Breast epithelium (tissue), 4 donors: ENCODE results near the gene TUSC2. TPM values are rescaled to one million over a fixed set of nuclear protein-coding genes. Genes with fewer than 3 reads are reported as not detected.
A peak's percentile ranks its signal among the peaks of the same experiment; 100 is the strongest.

Experiments used
- DNase-seq, 2 donors: peaks; one replicate each; pipeline ENCODE4 v3.0.0-alpha.2; 2019; ENCODE audit warnings: low spot score in 2 of 2
- H3K27ac ChIP-seq, 2 donors: fragments of 200-600 bp; sonication (generic) in 1 of 2; one replicate each; pipeline ENCODE4 v1.5.1; 2016 to 2019; ENCODE audit warnings: mild to moderate bottlenecking in 1 of 2
- H3K27me3 ChIP-seq, 2 donors: fragments of 200-600 bp; sonication (generic) in 1 of 2; one replicate each; pipeline versions ENCODE4 v1.5.1 to v1.6.0; 2017 to 2019; ENCODE audit warnings: control low read depth in 1 of 2, mild to moderate bottlenecking in 1 of 2
- H3K36me3 ChIP-seq: fragments of 200-600 bp; one replicate; pipeline ENCODE4 v1.5.1; 2019
- H3K4me1 ChIP-seq, 2 donors: fragments of 200-600 bp; sonication (generic); one replicate each; pipeline ENCODE4 v1.5.1; 2016 to 2019; ENCODE audit warnings: control low read depth in 1 of 2
- H3K4me3 ChIP-seq, 3 donors: fragments of 200-600 bp; sonication (generic); 1 replicate in 2 of 3; 2 replicates in 1 of 3; pipeline ENCODE4 v1.5.1; 2016 to 2019; ENCODE audit warnings: mild to moderate bottlenecking in 3 of 3, moderate library complexity in 2 of 3
- H3K9me3 ChIP-seq, 2 donors: fragments of 200-600 bp; sonication (generic) in 1 of 2; one replicate each; pipeline ENCODE4 v1.5.1; 2016 to 2019; ENCODE audit warnings: control low read depth in 1 of 2
- CTCF ChIP-seq, 3 donors: fragments of 450-650 bp; IDR thresholded peaks; one replicate each; pipeline ENCODE4 v1.5.1; 2016 to 2017; ENCODE audit warnings: antibody characterized with exemption in 3 of 3, mild to moderate bottlenecking in 3 of 3, moderate library complexity in 3 of 3
- POLR2A ChIP-seq: fragments of 450-650 bp; IDR thresholded peaks from one replicate; pipeline ENCODE4 v1.6.1; 2016; ENCODE audit warnings: antibody characterized with exemption, mild to moderate bottlenecking, moderate library complexity
- POLR2AphosphoS5 ChIP-seq, 3 donors: sonication (generic); formaldehyde crosslinking; IDR thresholded peaks; one replicate each; pipeline ENCODE4 v1.6.1; 2017; ENCODE audit warnings: antibody characterized with exemption in 3 of 3
- intact Hi-C: fragments of 100-400 bp; cut with DNase I; formaldehyde crosslinking; loops from one replicate; pipeline ENCODE4 v1.15.1; 2023; ENCODE audit warnings: low total_unique reads
- total RNA-seq, 3 donors: library from RNA; depleted of rRNA; stranded (reverse); fragments of >200 nt; gene quantifications; one replicate each; pipeline ENCODE4 v1.1.0, GENCODE V29; 2016

Gene TUSC2
- total RNA-seq, 3 donors from 2014 or later, result 18.1 to 25.9 (median 21.3) TPM

DNA sequence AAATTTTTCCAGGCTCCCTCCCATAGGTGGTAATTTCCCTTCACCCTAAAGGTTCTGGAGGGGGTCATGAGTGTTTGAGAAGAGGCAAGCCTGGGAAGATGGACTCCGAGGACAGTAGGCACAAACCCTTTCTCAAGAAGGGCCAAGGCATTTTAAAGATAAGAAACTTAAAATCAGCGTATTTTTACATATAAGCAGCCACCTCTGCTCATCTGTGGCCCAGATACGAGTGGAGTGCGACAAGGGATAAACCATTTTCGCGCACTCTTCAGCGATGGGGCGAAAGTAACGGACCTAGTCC is 12.1 kb upstream of the TUSC2 start:
- no peak for DNase-seq
- Histone ChIP-seq H3K4me1 (peaks cover 8 to 23% of the 10 kb centered on the region in 2 donors), H3K27ac (peak overlapping the region; percentile 66 to 90), H3K27me3 (no peaks in the 10 kb centered on the region), H3K9me3 (no peaks in the 10 kb centered on the region), H3K4me3 (peak overlapping the region; percentile 62 to 90 (median 65)), H3K36me3 (no peaks in the 10 kb centered on the region)
- intact Hi-C loops, result no loop called here
- TF ChIP-seq CTCF (IDR thresholded peaks at IDR 0.05) (no peak), POLR2AphosphoS5 (IDR thresholded peaks at IDR 0.05) (no peak), POLR2A (no peak)

DNA sequence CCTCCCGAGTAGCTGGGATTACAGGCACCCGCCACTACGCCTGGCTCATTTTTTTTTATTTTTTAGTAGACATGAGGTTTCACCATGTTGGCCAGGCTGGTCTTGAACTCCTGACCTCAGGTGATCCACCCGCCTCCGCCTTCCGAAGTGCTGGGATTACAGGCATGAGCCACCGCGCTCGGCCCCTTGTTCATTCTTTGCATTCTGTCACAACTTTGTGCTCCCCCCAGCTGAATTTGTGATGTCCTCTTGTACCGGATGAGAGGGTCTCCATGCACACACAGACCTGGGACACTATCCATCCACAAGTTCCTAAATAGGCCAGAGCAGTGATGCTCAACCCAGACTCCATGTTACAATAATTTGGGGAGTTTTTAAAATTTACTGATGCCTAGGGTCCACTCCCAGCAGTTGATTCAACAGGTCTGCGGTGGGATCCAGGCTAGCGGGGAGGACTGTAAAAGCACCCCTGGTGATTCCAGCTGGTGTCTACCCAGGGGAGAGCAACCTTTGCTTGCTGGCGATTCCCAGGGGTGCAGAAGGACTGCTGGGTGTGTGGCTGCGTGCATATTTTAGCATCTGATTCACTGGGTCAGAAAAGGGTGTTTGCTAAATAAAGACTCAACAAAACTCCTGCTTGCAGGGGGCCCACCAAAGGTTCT is 11.6 kb upstream of the TUSC2 start:
- intact Hi-C loops, result no loop called here
- DNase-seq, result no peak
- peaks cover 12 to 23% of the 10 kb centered on the region in 2 donors for H3K4me1 ChIP-seq
- H3K27me3 ChIP-seq, result no peaks in the 10 kb centered on the region
- no peaks in the 10 kb centered on the region for H3K9me3 ChIP-seq
- TF ChIP-seq POLR2A, result no peak
- no peak for TF ChIP-seq CTCF (IDR thresholded peaks at IDR 0.05)
- no peak for TF ChIP-seq POLR2AphosphoS5 (IDR thresholded peaks at IDR 0.05)
- peak overlapping the region; percentile 66 to 90 for H3K27ac ChIP-seq
- peak overlapping the region; percentile 62 to 90 (median 65) for H3K4me3 ChIP-seq
- no peaks in the 10 kb centered on the region for H3K36me3 ChIP-seq

GRCh38 chr3:50338965-50339364 is 10.9 kb upstream of the TUSC2 start:
- intact Hi-C loops, result no loop called here
- H3K9me3 ChIP-seq, result no peaks in the 10 kb centered on the region
- H3K4me1 ChIP-seq, result peaks cover 18 to 23% of the 10 kb centered on the region in 2 donors
- no peak for TF ChIP-seq POLR2A
- TF ChIP-seq CTCF (IDR thresholded peaks at IDR 0.05), result no peak
- no peak for TF ChIP-seq POLR2AphosphoS5 (IDR thresholded peaks at IDR 0.05)
- peak overlapping the region in 2 of 3 donors; percentile 14 to 65 for H3K4me3 ChIP-seq
- H3K36me3 ChIP-seq, result no peaks in the 10 kb centered on the region
- DNase-seq, result no peak
- H3K27ac ChIP-seq, result peak overlapping the region; percentile 96 to 99
- H3K27me3 ChIP-seq, result no peaks in the 10 kb centered on the region

- DNase-seq, result peak; percentile 99 to 100
- Histone ChIP-seq H3K4me1 (peaks cover 19 to 23% of the 10 kb centered on the region in 2 donors), H3K9me3 (no peaks in the 10 kb centered on the region), H3K4me3 (peak overlapping the region; percentile 65 to 84 (median 68)), H3K36me3 (no peaks in the 10 kb centered on the region), H3K27ac (peak overlapping the region; percentile 96 to 99), H3K27me3 (no peaks in the 10 kb centered on the region)
- TF ChIP-seq POLR2A (peak; percentile 57), CTCF (IDR thresholded peaks at IDR 0.05) (peak in 1 of 3 donors; percentile 31), POLR2AphosphoS5 (IDR thresholded peaks at IDR 0.05) (peak; percentile 93 to 95 (median 94))
- intact Hi-C loops, result no loop called here
Measured at GRCh38 chr3:50337175-50337861, 9.3 kb upstream of the TUSC2 start.
